HFFc6 (cell line): ENCODE data around the gene SNCAIP. TPM values are rescaled to one million over a fixed set of nuclear protein-coding genes. Genes with fewer than 3 reads are reported as not detected.
"Not testable (repeated sequence)": the region's sequence is repeated elsewhere in the genome, so short reads cannot be mapped to it uniquely, and the experiment has no call there.

Source experiments
- DNase-seq: peaks from one replicate; pipeline ENCODE4 v3.0.0-alpha.2; 2018
- H3K27ac Mint-ChIP-seq: 2 replicates; pipeline ENCODE4 v1.8.0; 2020; ENCODE audit warnings: mild to moderate bottlenecking, mixed read lengths
- H3K27me3 Mint-ChIP-seq: 2 replicates; pipeline ENCODE4 v1.8.0; 2021; ENCODE audit warnings: mild to moderate bottlenecking, moderate library complexity, mixed read lengths; ENCODE audit not compliant: insufficient read depth
- H3K36me3 Mint-ChIP-seq: 2 replicates; pipeline ENCODE4 v1.8.0; 2021; ENCODE audit warnings: low read depth, mixed read lengths
- H3K4me1 Mint-ChIP-seq: 2 replicates; pipeline ENCODE4 v1.8.0; 2020; ENCODE audit warnings: low read depth, mixed read lengths
- H3K4me3 Mint-ChIP-seq: 2 replicates; pipeline ENCODE4 v1.8.0; 2020; ENCODE audit warnings: mild to moderate bottlenecking, moderate library complexity, mixed read lengths
- H3K9me3 Mint-ChIP-seq: 2 replicates; pipeline ENCODE4 v1.8.0; 2020; ENCODE audit warnings: mild to moderate bottlenecking, mixed read lengths
- CTCF ChIP-seq: fragments of 200-600 bp; sonication (generic); IDR thresholded peaks from 2 replicates; pipeline ENCODE4 v1.5.0; 2021; ENCODE audit warnings: antibody characterized with exemption, mild to moderate bottlenecking
- total RNA-seq, 6 experiments: library from RNA; stranded (reverse); fragmentation: NEBNext Ultra II Directional; extraction: Animal tissue kit (Norgen Biotek cat#: 25700); gene quantifications; 2 replicates in 1 of 6; 3 replicates in 5 of 6; pipeline ENCODE4 v1.2.3, GENCODE V29; 2021

The SNCAIP gene
- total RNA-seq, 6 experiments from 2014 or later = 0.09 to 2.7 (median 1.3) TPM

GRCh38 chr5:122375801-122376200 is 63.8 kb downstream of the SNCAIP start:
- no peak overlapping the region for H3K27ac Mint-ChIP-seq
- TF ChIP-seq CTCF = no peak
- no peaks in the 10 kb centered on the region for H3K36me3 Mint-ChIP-seq
- H3K27me3 Mint-ChIP-seq = no peaks in the 10 kb centered on the region
- H3K9me3 Mint-ChIP-seq = no peaks in the 10 kb centered on the region
- H3K4me3 Mint-ChIP-seq = no peak overlapping the region
- no peak for DNase-seq
- H3K4me1 Mint-ChIP-seq = no peaks in the 10 kb centered on the region

- no peaks in the 10 kb centered on the region for H3K36me3 Mint-ChIP-seq
- no peak for TF ChIP-seq CTCF
- no peak overlapping the region for H3K27ac Mint-ChIP-seq
- no peaks in the 10 kb centered on the region for H3K27me3 Mint-ChIP-seq
- H3K4me1 Mint-ChIP-seq = no peaks in the 10 kb centered on the region
- H3K4me3 Mint-ChIP-seq = no peak overlapping the region
- no peaks in the 10 kb centered on the region for H3K9me3 Mint-ChIP-seq
- no peak for DNase-seq
Observed at GRCh38 chr5:122376250-122376649, 64.2 kb downstream of the SNCAIP start.

- no peaks in the 10 kb centered on the region for H3K9me3 Mint-ChIP-seq
- no peak for DNase-seq
- H3K4me3 Mint-ChIP-seq = no peak overlapping the region
- no peaks in the 10 kb centered on the region for H3K36me3 Mint-ChIP-seq
- no peak for TF ChIP-seq CTCF
- no peaks in the 10 kb centered on the region for H3K4me1 Mint-ChIP-seq
- H3K27ac Mint-ChIP-seq = no peak overlapping the region
- no peaks in the 10 kb centered on the region for H3K27me3 Mint-ChIP-seq
Observed at GRCh38 chr5:122377026-122377425, 65.0 kb downstream of the SNCAIP start.

GRCh38 chr5:122382938-122383337 is 70.9 kb downstream of the SNCAIP start:
- DNase-seq, H3K4me3 Mint-ChIP-seq, H3K4me1 Mint-ChIP-seq, H3K36me3 Mint-ChIP-seq, H3K9me3 Mint-ChIP-seq, H3K27me3 Mint-ChIP-seq, H3K27ac Mint-ChIP-seq: not testable (repeated sequence)

- Mint-ChIP-seq H3K4me1 (no peaks in the 10 kb centered on the region), H3K4me3 (no peak overlapping the region), H3K27me3 (no peaks in the 10 kb centered on the region; the same call in none of the 2 replicates), H3K9me3 (no peaks in the 10 kb centered on the region), H3K27ac (no peak overlapping the region), H3K36me3 (no peaks in the 10 kb centered on the region)
- DNase-seq = no peak
- no peak for TF ChIP-seq CTCF
Observed at GRCh38 chr5:122384739-122385235, 72.8 kb downstream of the SNCAIP start.

- H3K4me3 Mint-ChIP-seq = no peak overlapping the region
- no peak overlapping the region for H3K27ac Mint-ChIP-seq
- no peaks in the 10 kb centered on the region for H3K4me1 Mint-ChIP-seq
- H3K27me3 Mint-ChIP-seq = no peaks in the 10 kb centered on the region; the same call in none of the 2 replicates
- no peaks in the 10 kb centered on the region for H3K9me3 Mint-ChIP-seq
- H3K36me3 Mint-ChIP-seq = no peaks in the 10 kb centered on the region
- DNase-seq = no peak
- TF ChIP-seq CTCF = no peak
Observed at GRCh38 chr5:122385286-122385685, 73.2 kb downstream of the SNCAIP start.
